Mucosa of descending colon (tissue), 3 donors: ENCODE data around the gene TMEM266. TPM values are rescaled to one million over a fixed set of nuclear protein-coding genes. Genes with fewer than 3 reads are reported as not detected.
A peak's percentile ranks its signal among the peaks of the same experiment; 100 is the strongest.

Experiments used
- ATAC-seq: fragments of 200-7000 bp; cut with Tn5 transposase; one replicate; pipeline ENCODE4 v1.9.1; 2020; ENCODE audit warnings: mild to moderate bottlenecking, moderate library complexity
- DNase-seq, 3 donors: peaks; one replicate each; pipeline ENCODE4 v3.0.0-alpha.2; 2020
- H3K36me3 ChIP-seq: fragments of 200-600 bp; one replicate; pipeline ENCODE4 v1.8.0; 2021; ENCODE audit warnings: low read depth, mild to moderate bottlenecking
- H3K4me1 ChIP-seq: fragments of 200-600 bp; one replicate; pipeline ENCODE4 v1.8.0; 2021; ENCODE audit warnings: low read depth, mild to moderate bottlenecking
- H3K4me3 ChIP-seq: fragments of 200-600 bp; one replicate; pipeline ENCODE4 v1.8.0; 2021; ENCODE audit warnings: mild to moderate bottlenecking
- H3K9me3 ChIP-seq: fragments of 200-600 bp; one replicate; pipeline ENCODE4 v1.8.0; 2021; ENCODE audit warnings: mild to moderate bottlenecking
- CTCF ChIP-seq: fragments of 200-600 bp; IDR thresholded peaks from one replicate; pipeline ENCODE4 v1.8.0; 2022; ENCODE audit warnings: antibody characterized with exemption, mild to moderate bottlenecking
- intact Hi-C, 2 donors: fragments of 100-400 bp; cut with DNase I in 1 of 2; cut with micrococcal nuclease in 1 of 2; formaldehyde crosslinking; loops; one replicate each; pipeline versions ENCODE4 v1.11.0 to v1.11.1; 2022; cut with DNase I, micrococcal nuclease
- total RNA-seq, 3 donors: library from RNA; stranded (reverse); fragmentation: NEBNext Ultra II Directional in 2 of 3; extraction: Animal tissue kit (Norgen Biotek cat#: 25700) in 2 of 3; gene quantifications; one replicate each; pipeline versions ENCODE4 v1.2.1 to v1.2.4, GENCODE V29; 2021 to 2023
- donor health status: DM: no; HTN: no; CAD: no; lungs with moderate emphysema.
- donor health status: DM: no; HTN: no; CAD: no.
- donor health status: DM: no; HTN: yes; CAD: no.

TMEM266 gene
- total RNA-seq, 3 donors from 2014 or later: 0.12 to 0.16 (median 0.14) TPM

DNA sequence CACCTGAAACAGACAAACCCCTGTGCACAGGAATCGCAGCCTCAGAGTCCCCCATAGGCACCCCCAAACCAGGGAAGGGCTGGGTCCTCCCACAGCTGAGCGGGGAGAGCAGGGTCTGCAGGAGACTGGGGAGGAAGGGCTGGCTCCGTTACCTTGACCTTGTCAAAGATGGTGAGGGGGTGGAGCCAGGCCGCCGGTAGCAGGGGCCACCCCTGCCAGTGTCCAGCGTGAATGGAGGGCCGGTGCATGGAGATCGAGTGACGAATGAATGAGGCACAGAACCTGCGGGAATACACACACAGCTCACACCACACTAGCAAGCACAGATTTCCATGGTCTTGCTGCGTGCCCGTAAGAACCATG lies 102.2 kb downstream of the TMEM266 start:
- ATAC-seq (no peak), DNase-seq (no peak)
- Histone ChIP-seq H3K36me3 (no peaks in the 10 kb centered on the region), H3K4me1 (peaks cover 4% of the 10 kb centered on the region), H3K4me3 (no peak overlapping the region), H3K9me3 (no peaks in the 10 kb centered on the region)
- TF ChIP-seq CTCF: no peak
- intact Hi-C loops: no loop called here

- Histone ChIP-seq H3K9me3 (no peaks in the 10 kb centered on the region), H3K36me3 (no peaks in the 10 kb centered on the region), H3K4me3 (no peak overlapping the region), H3K4me1 (peaks cover 4% of the 10 kb centered on the region)
- DNase-seq (no peak), ATAC-seq (peak; percentile 9)
- TF ChIP-seq CTCF: no peak
- intact Hi-C loops: no loop called here
Observed at GRCh38 chr15:76162784-76163456, 103.1 kb downstream of the TMEM266 start.

GRCh38 chr15:76163457-76164295 lies 103.9 kb downstream of the TMEM266 start:
- intact Hi-C loops: no loop called here
- no peaks in the 10 kb centered on the region for H3K9me3 ChIP-seq
- H3K4me1 ChIP-seq: peaks cover 4% of the 10 kb centered on the region
- TF ChIP-seq CTCF: no peak
- H3K36me3 ChIP-seq: no peaks in the 10 kb centered on the region
- ATAC-seq: peak; percentile 76
- no peak overlapping the region for H3K4me3 ChIP-seq
- peak; percentile 39 to 80 (median 67) for DNase-seq

DNA sequence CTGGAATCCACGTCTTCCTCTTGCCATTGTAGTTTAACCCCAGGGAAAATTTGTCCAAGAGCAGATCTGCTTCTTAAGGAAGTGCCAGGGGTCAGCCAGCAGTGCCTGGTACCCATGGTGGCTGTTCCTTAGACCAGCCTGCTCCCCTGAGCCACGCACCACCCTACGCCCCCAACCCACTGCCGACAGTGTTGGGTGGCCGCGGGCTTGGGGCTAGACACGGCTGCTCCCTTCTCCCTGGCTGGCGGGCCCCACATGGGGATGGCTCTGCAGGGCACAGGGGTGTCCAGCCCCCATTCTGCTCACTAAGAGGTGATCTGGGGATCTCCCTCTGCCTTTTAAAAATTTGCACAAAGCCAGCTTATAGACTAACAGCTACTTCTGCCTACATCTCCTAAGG lies 104.8 kb downstream of the TMEM266 start:
- no peak for ATAC-seq
- no peak for TF ChIP-seq CTCF

DNA sequence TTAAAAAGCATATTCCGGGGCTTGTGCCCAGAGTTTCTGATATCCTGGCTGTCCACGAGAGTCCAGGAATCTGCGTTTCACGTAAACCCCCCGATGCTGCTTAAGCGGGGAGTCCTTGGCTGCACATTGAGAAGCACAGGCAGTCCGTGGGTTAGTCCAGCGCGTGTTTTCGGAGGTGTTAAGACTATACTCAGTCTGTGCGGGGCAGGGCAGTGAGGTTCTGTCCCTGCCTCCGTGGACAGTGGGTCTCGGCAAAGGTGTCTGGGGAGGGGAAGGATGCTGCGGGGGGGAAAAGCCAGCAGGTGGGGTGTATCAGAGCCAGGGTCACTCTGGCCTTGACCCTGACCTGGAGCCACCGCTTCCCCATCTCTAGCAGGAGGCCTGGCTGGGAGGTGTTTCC lies 106.2 kb downstream of the TMEM266 start:
- Histone ChIP-seq H3K36me3 (no peaks in the 10 kb centered on the region), H3K4me3 (no peak overlapping the region), H3K9me3 (no peaks in the 10 kb centered on the region), H3K4me1 (peaks cover 4% of the 10 kb centered on the region)
- DNase-seq (no peak), ATAC-seq (no peak)
- intact Hi-C loops: no loop called here
- TF ChIP-seq CTCF: no peak

More for the DNA sequence above, 104.8 kb downstream of the TMEM266 start:
- peaks cover 4% of the 10 kb centered on the region for H3K4me1 ChIP-seq
- intact Hi-C loops: no loop called here
- H3K36me3 ChIP-seq: no peaks in the 10 kb centered on the region
- no peak for DNase-seq
- H3K4me3 ChIP-seq: no peak overlapping the region
- H3K9me3 ChIP-seq: no peaks in the 10 kb centered on the region
